ENCODE data around the gene LAMP2. TPM values are rescaled to one million over a fixed set of nuclear protein-coding genes. Genes with fewer than 3 reads are reported as not detected.
"Not testable (repeated sequence)": the region's sequence is repeated elsewhere in the genome, so short reads cannot be mapped to it uniquely, and the experiment has no call there.

The LAMP2 gene
- total RNA-seq, result 10 to 100 TPM; 41.2 to 44.7 TPM

- Mint-ChIP-seq H3K9me3 (ENCODE audit: low read depth) (no peaks in the 10 kb centered on the region), H3K4me3 (peak within 1 kb of the TSS; percentile 99), H3K4me1 (peaks cover 20% of the 10 kb centered on the region), H3K27ac (peak within 1 kb of the TSS; percentile 88), H3K27me3 (no peaks in the 10 kb centered on the region), H3K36me3 (peaks cover 7% of the 10 kb centered on the region)
- DNase-seq, result peak; percentile 89
- CTCF ChIA-PET, result interaction anchor here (1.3 to 1.7 kb wide), 2 partner anchors 9 to 12 kb away, joined by 3 to 4 read pairs; no protein-coding TSS in a partner anchor
- ATAC-seq, result peak; percentile 98
Observed at GRCh38 chrX:120468825-120469525, at the start of gene LAMP2. Gene LAMP2, minus strand, starts transcription at chrX:120469296. Its CDS starts 127 bp downstream, at chrX:120469169.

DNA sequence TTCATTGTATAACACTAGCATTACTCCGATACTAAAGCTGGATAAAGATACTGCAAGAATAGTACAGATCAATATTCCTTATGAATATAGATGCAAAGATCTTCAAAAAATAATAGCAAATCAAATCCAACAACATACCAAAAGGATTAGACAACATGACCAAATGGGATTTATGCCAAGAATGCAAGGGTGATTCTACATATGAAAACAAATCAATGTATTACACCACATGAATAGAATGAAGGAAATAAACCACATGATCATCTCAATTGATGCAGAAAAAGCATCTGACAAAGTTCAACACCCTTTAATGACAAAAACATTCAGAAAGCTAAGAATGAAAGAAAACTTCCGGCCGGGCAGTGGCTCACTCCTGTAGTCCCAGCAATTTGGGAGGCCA is 48.8 kb upstream of the LAMP2 start:
- DNase-seq (no peak), ATAC-seq (no peak)
- CTCF ChIA-PET, result no interaction called here
- no peak overlapping the region for H3K27ac Mint-ChIP-seq
- no peaks in the 10 kb centered on the region for H3K9me3 Mint-ChIP-seq (ENCODE audit: low read depth)
- H3K4me3 Mint-ChIP-seq, result no peak overlapping the region
- no peaks in the 10 kb centered on the region for H3K27me3 Mint-ChIP-seq
- no peaks in the 10 kb centered on the region for H3K4me1 Mint-ChIP-seq
- H3K36me3 Mint-ChIP-seq, result peaks cover 3% of the 10 kb centered on the region

GRCh38 chrX:120514236-120514635 is 45.1 kb upstream of the LAMP2 start:
- H3K4me1 Mint-ChIP-seq, result no peaks in the 10 kb centered on the region
- CTCF ChIA-PET, result interaction anchor here (0.8 to 1.1 kb wide), 2 partner anchors 134 to 150 kb away, joined by 3 read pairs; no protein-coding TSS in a partner anchor
- no peaks in the 10 kb centered on the region for H3K27me3 Mint-ChIP-seq
- H3K4me3 Mint-ChIP-seq, result no peak overlapping the region
- no peaks in the 10 kb centered on the region for H3K9me3 Mint-ChIP-seq (ENCODE audit: low read depth)
- no peak for ATAC-seq
- no peak overlapping the region for H3K27ac Mint-ChIP-seq
- no peaks in the 10 kb centered on the region for H3K36me3 Mint-ChIP-seq
- DNase-seq, result no peak

DNA sequence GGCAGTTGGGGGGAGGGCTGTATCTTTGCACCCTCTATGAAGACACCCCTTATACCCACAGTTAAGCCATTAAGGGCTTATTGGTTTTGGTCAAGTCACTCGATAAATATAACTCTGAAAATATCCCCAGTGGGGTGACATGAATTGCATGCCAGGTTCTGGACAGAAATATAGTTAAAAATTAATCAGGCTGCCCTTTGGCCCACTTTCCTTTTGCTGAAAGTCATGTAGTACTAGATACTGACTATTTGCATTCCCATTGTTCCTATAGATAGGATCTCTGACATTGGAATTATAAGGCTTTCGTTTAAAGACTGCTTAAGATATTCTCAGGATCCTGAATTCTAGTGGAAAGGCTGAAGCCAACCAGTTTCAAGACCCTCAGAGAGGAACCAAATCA is 43.5 kb upstream of the LAMP2 start:
- H3K4me3 Mint-ChIP-seq, result no peak overlapping the region
- no peak overlapping the region for H3K27ac Mint-ChIP-seq
- H3K27me3 Mint-ChIP-seq, result no peaks in the 10 kb centered on the region
- H3K36me3 Mint-ChIP-seq, result no peaks in the 10 kb centered on the region
- no peaks in the 10 kb centered on the region for H3K4me1 Mint-ChIP-seq
- CTCF ChIA-PET, result no interaction called here
- ATAC-seq, result no peak
- no peak for DNase-seq
- H3K9me3 Mint-ChIP-seq (ENCODE audit: low read depth), result no peaks in the 10 kb centered on the region

GRCh38 chrX:120512222-120512621 is 43.1 kb upstream of the LAMP2 start:
- CTCF ChIA-PET, result no interaction called here
- no peaks in the 10 kb centered on the region for H3K4me1 Mint-ChIP-seq
- ATAC-seq (no peak), DNase-seq (no peak)
- no peak overlapping the region for H3K27ac Mint-ChIP-seq
- no peaks in the 10 kb centered on the region for H3K9me3 Mint-ChIP-seq (ENCODE audit: low read depth)
- no peak overlapping the region for H3K4me3 Mint-ChIP-seq
- H3K27me3 Mint-ChIP-seq, result no peaks in the 10 kb centered on the region
- H3K36me3 Mint-ChIP-seq, result no peaks in the 10 kb centered on the region

DNA sequence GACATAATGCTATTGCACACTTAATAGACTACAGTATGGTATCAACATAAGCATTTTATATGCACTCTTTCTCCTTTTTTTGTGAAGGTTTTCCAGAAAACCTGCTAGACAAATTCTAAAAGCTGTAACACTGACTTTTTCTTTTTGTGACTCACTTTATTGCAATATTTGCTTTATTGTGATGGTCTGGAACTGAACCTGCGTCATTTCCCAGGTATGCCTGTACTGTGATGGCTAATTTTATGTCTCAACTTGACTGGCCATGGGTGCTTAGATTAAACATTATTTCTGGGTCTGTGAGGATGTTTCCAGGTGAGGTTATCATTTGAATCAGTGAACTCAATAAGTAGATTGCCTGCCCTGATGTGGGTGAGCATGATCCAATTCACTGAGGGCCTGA is 35.5 kb upstream of the LAMP2 start:
- Mint-ChIP-seq H3K4me3 (no peak overlapping the region), H3K27me3 (peaks cover 8% of the 10 kb centered on the region), H3K4me1 (no peaks in the 10 kb centered on the region), H3K36me3 (no peaks in the 10 kb centered on the region), H3K27ac (no peak overlapping the region), H3K9me3 (ENCODE audit: low read depth) (no peaks in the 10 kb centered on the region)
- DNase-seq, result no peak
- ATAC-seq, result no peak
- CTCF ChIA-PET, result no interaction called here

GRCh38 chrX:120499301-120500072 is 30.4 kb upstream of the LAMP2 start:
- H3K27ac Mint-ChIP-seq, result no peak overlapping the region
- peaks cover 2% of the 10 kb centered on the region for H3K36me3 Mint-ChIP-seq
- H3K27me3 Mint-ChIP-seq, result peaks cover 8% of the 10 kb centered on the region
- peaks cover 5% of the 10 kb centered on the region for H3K4me1 Mint-ChIP-seq
- H3K9me3 Mint-ChIP-seq (ENCODE audit: low read depth), result no peaks in the 10 kb centered on the region
- CTCF ChIA-PET, result interaction anchor here (1.2 kb wide), 1 partner anchor 13 kb away, joined by 3 read pairs; no protein-coding TSS in a partner anchor
- DNase-seq, result no peak
- H3K4me3 Mint-ChIP-seq, result no peak overlapping the region
- ATAC-seq, result no peak

DNA sequence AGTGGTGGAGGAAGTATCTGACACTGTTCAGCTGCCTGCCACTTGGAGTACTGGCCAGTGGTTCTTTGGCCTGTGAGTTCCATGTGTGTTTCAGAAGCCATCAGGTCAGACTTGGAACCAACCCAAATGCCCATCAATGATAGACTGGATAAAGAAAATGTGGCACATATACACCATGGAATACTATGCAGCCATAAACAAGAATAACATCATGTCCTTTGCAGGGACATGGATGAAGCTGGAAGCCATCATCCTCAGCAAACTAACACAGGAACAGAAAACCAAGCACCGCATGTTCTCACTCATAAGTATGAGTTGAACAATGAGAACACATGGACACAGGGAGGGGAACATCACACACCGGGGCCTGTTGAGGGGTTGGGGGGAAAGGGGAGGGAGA is 21.0 kb upstream of the LAMP2 start:
- DNase-seq; H3K27ac Mint-ChIP-seq; H3K36me3 Mint-ChIP-seq; H3K9me3 Mint-ChIP-seq (ENCODE audit: low read depth); H3K4me3 Mint-ChIP-seq; ATAC-seq; CTCF ChIA-PET; H3K27me3 Mint-ChIP-seq: not testable (repeated sequence)
- peaks cover 27% of the 10 kb centered on the region for H3K4me1 Mint-ChIP-seq

DNA sequence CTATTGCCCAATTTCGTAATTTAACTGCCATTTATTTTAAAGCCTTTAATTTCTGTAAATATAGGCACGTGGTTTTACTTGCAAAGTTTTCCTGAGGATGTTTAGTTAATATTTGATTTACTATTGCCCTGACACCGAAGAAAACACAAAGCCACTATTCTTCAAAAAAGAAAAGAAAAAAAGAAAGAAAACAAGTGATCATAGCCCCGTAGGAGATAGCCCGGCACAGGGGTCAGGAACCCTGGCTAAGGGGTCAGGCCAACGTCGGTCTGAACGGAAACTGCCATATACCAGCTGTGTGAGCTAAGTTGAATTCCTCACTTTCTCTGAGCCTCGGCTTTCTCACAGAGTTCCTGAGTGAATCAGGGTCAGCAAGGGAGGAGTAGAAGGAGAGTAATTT is 17.7 kb upstream of the LAMP2 start:
- Mint-ChIP-seq H3K27ac (peak overlapping the region; percentile 61), H3K9me3 (ENCODE audit: low read depth) (no peaks in the 10 kb centered on the region), H3K36me3 (peaks cover 4% of the 10 kb centered on the region), H3K4me1 (peaks cover 28% of the 10 kb centered on the region), H3K4me3 (no peak overlapping the region), H3K27me3 (no peaks in the 10 kb centered on the region)
- ATAC-seq (no peak), DNase-seq (no peak)
- CTCF ChIA-PET, result interaction anchor here (1.0 to 1.5 kb wide), 4 partner anchors 11 to 30 kb away, joined by 3 to 5 read pairs (median 3); no protein-coding TSS in a partner anchor

- Mint-ChIP-seq H3K36me3 (peaks cover 4% of the 10 kb centered on the region), H3K27me3 (no peaks in the 10 kb centered on the region), H3K27ac (peak overlapping the region; percentile 92), H3K4me3 (peak overlapping the region; percentile 71), H3K9me3 (ENCODE audit: low read depth) (no peaks in the 10 kb centered on the region), H3K4me1 (peaks cover 28% of the 10 kb centered on the region)
- CTCF ChIA-PET, result interaction anchor here (0.7 to 1.5 kb wide), 9 partner anchors 9 to 235 kb away, joined by 3 to 5 read pairs (median 3); partner anchors contain the start of gene ZBTB33
- ATAC-seq, result peak; percentile 87
- DNase-seq, result peak; percentile 79
Observed at GRCh38 chrX:120485638-120486520, 16.8 kb upstream of the LAMP2 start.

GRCh38 chrX:120485315-120485637 is 16.2 kb upstream of the LAMP2 start:
- CTCF ChIA-PET, result interaction anchor here (0.9 to 1.3 kb wide), 3 partner anchors 9 to 176 kb away, joined by 3 read pairs; no protein-coding TSS in a partner anchor
- Mint-ChIP-seq H3K4me1 (peaks cover 28% of the 10 kb centered on the region), H3K4me3 (peak overlapping the region; percentile 71), H3K36me3 (peaks cover 4% of the 10 kb centered on the region), H3K27me3 (no peaks in the 10 kb centered on the region), H3K27ac (peak overlapping the region; percentile 92), H3K9me3 (ENCODE audit: low read depth) (no peaks in the 10 kb centered on the region)
- ATAC-seq, result peak; percentile 2
- no peak for DNase-seq

DNA sequence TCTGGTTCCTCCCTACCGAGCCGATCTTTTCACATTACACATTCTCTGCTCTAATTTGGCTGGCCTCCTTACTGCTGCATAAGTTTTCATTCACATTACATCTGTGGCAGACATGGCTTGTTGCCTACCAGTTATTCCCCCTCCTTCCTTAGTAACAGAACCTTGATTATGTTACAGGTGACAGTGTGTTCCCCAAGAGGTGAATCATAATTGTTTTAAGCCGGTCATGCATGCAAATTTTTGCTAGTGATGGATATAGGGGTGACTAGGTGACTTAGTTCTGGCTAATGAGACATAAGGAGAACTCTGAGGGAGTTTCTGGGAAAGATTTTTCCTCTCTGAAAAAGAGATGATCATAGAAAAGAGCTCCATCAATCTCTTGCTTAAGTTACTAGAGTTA is 8.4 kb upstream of the LAMP2 start:
- Mint-ChIP-seq H3K27me3 (no peaks in the 10 kb centered on the region), H3K36me3 (no peaks in the 10 kb centered on the region), H3K4me3 (no peak overlapping the region), H3K9me3 (ENCODE audit: low read depth) (no peaks in the 10 kb centered on the region), H3K4me1 (no peaks in the 10 kb centered on the region), H3K27ac (no peak overlapping the region)
- CTCF ChIA-PET, result interaction anchor here (1.2 to 1.3 kb wide), 3 partner anchors 8 to 101 kb away, joined by 3 read pairs; no protein-coding TSS in a partner anchor
- no peak for DNase-seq
- no peak for ATAC-seq

DNA sequence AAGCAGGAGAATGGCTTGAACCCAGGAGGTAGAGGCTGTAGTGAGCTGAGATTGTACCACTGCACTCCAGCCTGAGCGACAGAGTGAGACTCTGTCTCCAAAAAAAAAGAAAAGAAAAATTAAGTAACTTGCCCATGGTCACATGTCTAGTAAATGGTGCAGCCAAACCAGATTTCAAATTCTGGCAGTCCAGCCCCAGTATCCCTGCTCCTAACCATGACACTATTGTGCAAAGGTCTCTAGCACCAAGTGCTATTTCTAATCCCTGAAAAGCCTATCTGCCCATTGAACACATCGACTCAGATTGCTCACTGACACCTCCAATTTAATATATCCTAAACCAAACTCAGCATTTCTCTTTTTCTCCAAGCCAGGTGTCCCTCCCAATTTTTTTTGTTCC is 7.6 kb upstream of the LAMP2 start:
- no peak overlapping the region for H3K27ac Mint-ChIP-seq
- ATAC-seq (no peak), DNase-seq (no peak)
- H3K4me3 Mint-ChIP-seq, result no peak overlapping the region
- CTCF ChIA-PET, result interaction anchor here (1.2 to 1.3 kb wide), 4 partner anchors 9 to 100 kb away, joined by 3 read pairs; no protein-coding TSS in a partner anchor
- no peaks in the 10 kb centered on the region for H3K4me1 Mint-ChIP-seq
- H3K27me3 Mint-ChIP-seq, result no peaks in the 10 kb centered on the region
- no peaks in the 10 kb centered on the region for H3K9me3 Mint-ChIP-seq (ENCODE audit: low read depth)
- H3K36me3 Mint-ChIP-seq, result no peaks in the 10 kb centered on the region

Data from activated CD8-positive, alpha-beta memory T cell treated with anti-CD3 and anti-CD28 coated beads, Interleukin-2, amount 10 ng/mL, durations not matched to agents 7 days and 5 days (primary cell).